ENCODE data around the gene MATR3. TPM values are rescaled to one million over a fixed set of nuclear protein-coding genes. Genes with fewer than 3 reads are reported as not detected.

Gene MATR3
- total RNA-seq, 1 experiment from 2014 or later = 194 TPM

GRCh38 chr5:139284295-139284694, 9.2 kb upstream of the MATR3 start:
- H3K36me3 ChIP-seq (ENCODE audit: control insufficient read depth, insufficient read depth, low read length) = peaks cover 40% of the 10 kb centered on the region
- H3K4me1 ChIP-seq (ENCODE audit: control insufficient read depth, insufficient read depth, low read length) = peaks cover 5% of the 10 kb centered on the region
- DNase-seq (ENCODE audit: low read depth, low spot score) = no peak
- H3K27ac ChIP-seq (ENCODE audit: low read length) = no peak overlapping the region
- intact Hi-C loops (cut with micrococcal nuclease; ENCODE audit: unreplicated experiment) (loop anchor here (10.0 kb wide), 1 partner anchor 111 kb away; the partner anchor contains the start of gene PROB1), in situ Hi-C loops (cut with HindIII; ENCODE audit: low pct_unique_long_range_greater_than_20kb, low sequenced_read_pairs) (no loop called here)
- H3K9me3 ChIP-seq (ENCODE audit: control insufficient read depth, insufficient read depth, low read depth, low read length) = no peaks in the 10 kb centered on the region
- ChIA-PET POLR2A (no interaction called here), CTCF (no interaction called here)
- no TSS peak for BruUV-seq (replicated peaks)
- no peak overlapping the region for H3K4me3 ChIP-seq (ENCODE audit: low read depth in 2 of 2, low read length in 2 of 2)
- no peaks in the 10 kb centered on the region for H3K27me3 ChIP-seq (ENCODE audit: control insufficient read depth, insufficient read depth, low read length)
- ATAC-seq = no peak
- TF ChIP-seq SIN3A (IDR thresholded peaks at IDR 0.05; ENCODE audit: borderline replicate concordance, insufficient read depth, low read depth, low read length) (no peak), REST (IDR thresholded peaks at IDR 0.05; ENCODE audit: insufficient read depth in 1 of 2, low read depth in 2 of 2, low read length in 1 of 2) (no peak), POLR2AphosphoS5 (IDR thresholded peaks at IDR 0.05; ENCODE audit: low read depth, low read length) (no peak), TCF7L2 (IDR thresholded peaks at IDR 0.05; ENCODE audit: low read depth, low read length) (no peak), CTCF (IDR thresholded peaks at IDR 0.05) (no peak)

- CTCF ChIA-PET = no interaction called here
Observed at GRCh38 chr5:139285651-139286392, 7.7 kb upstream of the MATR3 start.

More at GRCh38 chr5:139285651-139286392, 7.7 kb upstream of the MATR3 start:
- TF ChIP-seq TCF7L2 (IDR thresholded peaks at IDR 0.05; ENCODE audit: low read depth, low read length) (no peak), POLR2AphosphoS5 (IDR thresholded peaks at IDR 0.05; ENCODE audit: low read depth, low read length) (peak; percentile 83; the same call in 1 of the 2 replicates), SIN3A (IDR thresholded peaks at IDR 0.05; ENCODE audit: borderline replicate concordance, insufficient read depth, low read depth, low read length) (no peak)
- Histone ChIP-seq H3K4me1 (ENCODE audit: control insufficient read depth, insufficient read depth, low read length) (peaks cover 3% of the 10 kb centered on the region), H3K27ac (ENCODE audit: low read length) (no peak overlapping the region), H3K27me3 (ENCODE audit: control insufficient read depth, insufficient read depth, low read length) (no peaks in the 10 kb centered on the region), H3K9me3 (ENCODE audit: control insufficient read depth, insufficient read depth, low read depth, low read length) (no peaks in the 10 kb centered on the region), H3K36me3 (ENCODE audit: control insufficient read depth, insufficient read depth, low read length) (peaks cover 30% of the 10 kb centered on the region), H3K4me3 (ENCODE audit: low read depth in 2 of 2, low read length in 2 of 2) (no peak overlapping the region)
- ATAC-seq = no peak
- POLR2A ChIA-PET = interaction anchor here (0.6 kb wide), 1 partner anchor 638 kb away, joined by 3 read pairs; no protein-coding TSS in a partner anchor
- in situ Hi-C loops (cut with HindIII; ENCODE audit: low pct_unique_long_range_greater_than_20kb, low sequenced_read_pairs) = no loop called here
- no peak for DNase-seq (ENCODE audit: low read depth, low spot score)
- BruUV-seq (replicated peaks) = no TSS peak
- intact Hi-C loops (cut with micrococcal nuclease; ENCODE audit: unreplicated experiment) = loop anchor here (10.0 kb wide), 1 partner anchor 109 kb away; the partner anchor contains the start of gene PROB1

Data from Panc1 (cell line).